ENCODE results near the gene CFAP46. TPM values are rescaled to one million over a fixed set of nuclear protein-coding genes. Genes with fewer than 3 reads are reported as not detected.
A peak's percentile ranks its signal among the peaks of the same experiment; 100 is the strongest.

Gene CFAP46
- total RNA-seq, 1 experiment from 2014 or later: 3.3 TPM

GRCh38 chr10:132986076-132986475 is 43.7 kb upstream of the CFAP46 start (continued):
- TF ChIP-seq ZNF416 (CRISPR knock-in tag; IDR thresholded peaks at IDR 0.05): no peak
- TF ChIP-seq, protein P1, sequence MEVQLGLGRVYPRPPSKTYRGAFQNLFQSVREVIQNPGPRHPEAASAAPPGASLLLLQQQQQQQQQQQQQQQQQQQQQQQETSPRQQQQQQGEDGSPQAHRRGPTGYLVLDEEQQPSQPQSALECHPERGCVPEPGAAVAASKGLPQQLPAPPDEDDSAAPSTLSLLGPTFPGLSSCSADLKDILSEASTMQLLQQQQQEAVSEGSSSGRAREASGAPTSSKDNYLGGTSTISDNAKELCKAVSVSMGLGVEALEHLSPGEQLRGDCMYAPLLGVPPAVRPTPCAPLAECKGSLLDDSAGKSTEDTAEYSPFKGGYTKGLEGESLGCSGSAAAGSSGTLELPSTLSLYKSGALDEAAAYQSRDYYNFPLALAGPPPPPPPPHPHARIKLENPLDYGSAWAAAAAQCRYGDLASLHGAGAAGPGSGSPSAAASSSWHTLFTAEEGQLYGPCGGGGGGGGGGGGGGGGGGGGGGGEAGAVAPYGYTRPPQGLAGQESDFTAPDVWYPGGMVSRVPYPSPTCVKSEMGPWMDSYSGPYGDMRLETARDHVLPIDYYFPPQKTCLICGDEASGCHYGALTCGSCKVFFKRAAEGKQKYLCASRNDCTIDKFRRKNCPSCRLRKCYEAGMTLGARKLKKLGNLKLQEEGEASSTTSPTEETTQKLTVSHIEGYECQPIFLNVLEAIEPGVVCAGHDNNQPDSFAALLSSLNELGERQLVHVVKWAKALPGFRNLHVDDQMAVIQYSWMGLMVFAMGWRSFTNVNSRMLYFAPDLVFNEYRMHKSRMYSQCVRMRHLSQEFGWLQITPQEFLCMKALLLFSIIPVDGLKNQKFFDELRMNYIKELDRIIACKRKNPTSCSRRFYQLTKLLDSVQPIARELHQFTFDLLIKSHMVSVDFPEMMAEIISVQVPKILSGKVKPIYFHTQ (CRISPR knock-in tag; IDR thresholded peaks at IDR 0.05): no peak
- no peak for TF ChIP-seq JAZF1 (CRISPR knock-in tag; IDR thresholded peaks at IDR 0.05)

DNA sequence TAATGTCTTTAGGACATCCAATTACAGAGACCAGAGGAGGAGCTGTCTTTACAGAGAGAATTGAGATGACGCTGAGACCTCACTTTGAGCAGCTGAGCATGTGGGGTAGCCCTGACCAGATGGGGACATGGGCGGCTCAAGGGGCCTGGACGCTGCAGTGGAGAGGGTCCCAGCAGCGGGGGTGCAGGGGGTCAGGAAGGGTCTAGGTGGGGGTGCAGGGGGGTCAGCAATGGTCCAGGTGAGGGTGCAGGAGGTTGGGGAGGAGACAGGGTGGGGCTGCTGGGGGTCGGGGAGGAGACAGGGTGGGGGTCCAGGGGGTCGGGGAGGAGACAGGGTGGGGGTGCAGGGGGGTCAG is 43.2 kb upstream of the CFAP46 start:
- Mint-ChIP-seq H3K9me3 (no peaks in the 10 kb centered on the region), H3K27me3 (ENCODE audit: low read depth) (no peaks in the 10 kb centered on the region), H3K36me3 (no peaks in the 10 kb centered on the region), H3K4me1 (peaks cover 3% of the 10 kb centered on the region), H3K27ac (no peak overlapping the region), H3K4me3 (no peak overlapping the region)
- CTCF ChIA-PET: interaction anchor here (1.0 to 1.6 kb wide), 2 partner anchors 44 to 46 kb away, joined by 3 read pairs; no protein-coding TSS in a partner anchor
- DNase-seq (ENCODE audit: low spot score) (no peak), ATAC-seq (no peak)
- POLR2A ChIA-PET: no interaction called here
- no peak for TF ChIP-seq JUN (CRISPR knock-in tag; IDR thresholded peaks at IDR 0.05)
- no peak for TF ChIP-seq ATF6 (CRISPR knock-in tag; IDR thresholded peaks at IDR 0.05)
- TF ChIP-seq ZNF263 (CRISPR knock-in tag; IDR thresholded peaks at IDR 0.05; ENCODE audit: low read depth): no peak
- TF ChIP-seq NFATC4 (CRISPR knock-in tag; IDR thresholded peaks at IDR 0.05): no peak
- no peak for TF ChIP-seq GRHL2 (CRISPR knock-in tag; IDR thresholded peaks at IDR 0.05; ENCODE audit: insufficient replicate concordance, severe bottlenecking)
- TF ChIP-seq, protein P2, sequence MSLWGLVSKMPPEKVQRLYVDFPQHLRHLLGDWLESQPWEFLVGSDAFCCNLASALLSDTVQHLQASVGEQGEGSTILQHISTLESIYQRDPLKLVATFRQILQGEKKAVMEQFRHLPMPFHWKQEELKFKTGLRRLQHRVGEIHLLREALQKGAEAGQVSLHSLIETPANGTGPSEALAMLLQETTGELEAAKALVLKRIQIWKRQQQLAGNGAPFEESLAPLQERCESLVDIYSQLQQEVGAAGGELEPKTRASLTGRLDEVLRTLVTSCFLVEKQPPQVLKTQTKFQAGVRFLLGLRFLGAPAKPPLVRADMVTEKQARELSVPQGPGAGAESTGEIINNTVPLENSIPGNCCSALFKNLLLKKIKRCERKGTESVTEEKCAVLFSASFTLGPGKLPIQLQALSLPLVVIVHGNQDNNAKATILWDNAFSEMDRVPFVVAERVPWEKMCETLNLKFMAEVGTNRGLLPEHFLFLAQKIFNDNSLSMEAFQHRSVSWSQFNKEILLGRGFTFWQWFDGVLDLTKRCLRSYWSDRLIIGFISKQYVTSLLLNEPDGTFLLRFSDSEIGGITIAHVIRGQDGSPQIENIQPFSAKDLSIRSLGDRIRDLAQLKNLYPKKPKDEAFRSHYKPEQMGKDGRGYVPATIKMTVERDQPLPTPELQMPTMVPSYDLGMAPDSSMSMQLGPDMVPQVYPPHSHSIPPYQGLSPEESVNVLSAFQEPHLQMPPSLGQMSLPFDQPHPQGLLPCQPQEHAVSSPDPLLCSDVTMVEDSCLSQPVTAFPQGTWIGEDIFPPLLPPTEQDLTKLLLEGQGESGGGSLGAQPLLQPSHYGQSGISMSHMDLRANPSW (CRISPR knock-in tag; conservative IDR thresholded peaks at IDR 0.05; ENCODE audit: low read depth): no peak
- TF ChIP-seq SP1 (CRISPR knock-in tag; conservative IDR thresholded peaks at IDR 0.05): no peak
- TF ChIP-seq RELA (CRISPR knock-in tag; IDR thresholded peaks at IDR 0.05; ENCODE audit: borderline replicate concordance): no peak
- no peak for TF ChIP-seq E2F1 (CRISPR knock-in tag; IDR thresholded peaks at IDR 0.05)
- TF ChIP-seq GTF2I (CRISPR knock-in tag; conservative IDR thresholded peaks at IDR 0.05): no peak

DNA sequence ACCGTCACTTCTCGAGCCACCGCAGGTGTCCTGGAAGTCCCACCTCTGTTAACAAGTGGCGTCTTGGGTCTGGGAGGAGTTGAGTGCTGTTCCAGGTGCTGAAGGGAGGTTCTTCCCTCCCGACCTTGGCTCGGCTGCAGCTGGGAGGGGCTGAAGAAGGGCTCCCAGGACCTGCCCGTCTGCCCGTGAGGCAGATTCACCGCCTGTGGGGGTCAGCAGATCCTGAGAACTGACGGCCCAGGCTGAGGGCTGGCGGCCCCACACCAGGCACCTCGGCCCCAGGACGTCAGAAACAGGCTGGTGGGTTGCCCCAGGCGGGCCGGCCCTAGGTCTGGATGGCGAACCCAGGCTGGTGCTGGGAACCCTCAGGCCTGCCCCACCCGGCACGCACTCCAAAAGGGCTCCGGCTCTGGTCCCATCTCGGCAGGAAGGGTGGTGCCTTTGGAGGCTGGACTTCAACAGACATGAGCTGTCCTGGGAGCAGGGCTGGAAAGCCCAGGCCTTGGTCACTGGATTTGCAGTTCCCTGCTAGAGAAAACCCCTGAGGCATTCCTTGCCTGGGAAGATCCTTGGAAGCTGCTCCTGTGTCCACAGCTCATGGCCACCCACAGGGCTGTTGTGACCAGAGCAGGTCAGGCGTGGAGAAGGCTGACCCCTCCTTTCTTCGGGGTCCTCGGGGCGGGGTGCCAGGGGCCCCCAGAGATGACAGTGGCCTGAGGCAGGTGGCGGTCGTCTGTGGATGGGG is 42.6 kb upstream of the CFAP46 start:
- no peak overlapping the region for H3K4me3 Mint-ChIP-seq
- POLR2A ChIA-PET: no interaction called here
- CTCF ChIA-PET: interaction anchor here (0.6 to 1.6 kb wide), 4 partner anchors 10 to 46 kb away, joined by 3 read pairs; no protein-coding TSS in a partner anchor
- H3K4me1 Mint-ChIP-seq: peaks cover 3% of the 10 kb centered on the region
- ATAC-seq: peak; percentile 89
- H3K36me3 Mint-ChIP-seq: no peaks in the 10 kb centered on the region
- DNase-seq (ENCODE audit: low spot score): peak; percentile 56
- peak overlapping the region; percentile 64; the same call in 1 of the 2 replicates for H3K27ac Mint-ChIP-seq
- H3K9me3 Mint-ChIP-seq: no peaks in the 10 kb centered on the region
- no peaks in the 10 kb centered on the region for H3K27me3 Mint-ChIP-seq (ENCODE audit: low read depth)
- no peak for TF ChIP-seq NR2C2 (CRISPR knock-in tag; IDR thresholded peaks at IDR 0.05)
- TF ChIP-seq GTF2I (CRISPR knock-in tag; conservative IDR thresholded peaks at IDR 0.05): no peak
- no peak for TF ChIP-seq ZNF121 (CRISPR knock-in tag; IDR thresholded peaks at IDR 0.05)
- TF ChIP-seq ZNF532 (CRISPR knock-in tag; IDR thresholded peaks at IDR 0.05; ENCODE audit: borderline replicate concordance): no peak
- no peak for TF ChIP-seq NFE2L1 (CRISPR knock-in tag; IDR thresholded peaks at IDR 0.05)
- no peak for TF ChIP-seq FOXP4 (CRISPR knock-in tag; IDR thresholded peaks at IDR 0.05)
